Neuron (in vitro differentiated cells): ENCODE data around the gene FTSJ1.

Experiments
- H2AFZ ChIP-seq: one replicate; pipeline ENCODE4 v1.6.1; 2013; ENCODE audit warnings: low read depth, mild to moderate bottlenecking, inconsistent platforms, low read length, moderate library complexity
- H3K27me3 ChIP-seq: one replicate; pipeline ENCODE4 v1.6.1; 2013; ENCODE audit warnings: low read length; ENCODE audit not compliant: insufficient read depth
- H3K36me3 ChIP-seq: one replicate; pipeline ENCODE4 v1.6.1; 2013; ENCODE audit warnings: low read length; ENCODE audit not compliant: insufficient read depth
- H3K4me1 ChIP-seq: one replicate; pipeline ENCODE4 v1.6.1; 2013; ENCODE audit warnings: low read length; ENCODE audit not compliant: insufficient read depth
- H3K4me3 ChIP-seq: 2 replicates; pipeline ENCODE4 v1.5.1; 2013; ENCODE audit warnings: mild to moderate bottlenecking, low read length, moderate library complexity
- H3K9me3 ChIP-seq: one replicate; pipeline ENCODE4 v1.6.1; 2013; ENCODE audit warnings: low read length

FTSJ1 gene

DNA sequence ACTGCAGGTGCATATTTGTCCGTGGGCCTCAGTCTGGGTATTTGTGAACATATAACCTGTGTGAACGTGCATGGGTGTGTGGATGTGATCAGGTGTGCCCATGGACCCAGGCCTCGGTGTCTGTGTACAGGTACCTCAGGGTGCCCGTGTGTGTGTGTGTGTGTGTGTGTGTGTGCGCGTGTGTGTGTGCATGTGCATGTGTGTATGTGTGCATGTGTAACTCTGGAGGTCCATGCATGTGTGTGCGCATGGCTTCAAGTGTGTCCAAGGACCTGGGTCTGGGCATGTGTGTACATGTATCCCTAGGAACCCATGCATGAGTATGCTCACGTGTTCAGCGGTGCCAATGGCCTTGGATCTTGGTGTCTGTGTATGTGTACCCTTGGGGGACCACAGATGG, 15.8 kb downstream of the FTSJ1 start:
- Histone ChIP-seq H3K9me3 (no peaks in the 10 kb centered on the region), H3K4me3 (no peak overlapping the region)

DNA sequence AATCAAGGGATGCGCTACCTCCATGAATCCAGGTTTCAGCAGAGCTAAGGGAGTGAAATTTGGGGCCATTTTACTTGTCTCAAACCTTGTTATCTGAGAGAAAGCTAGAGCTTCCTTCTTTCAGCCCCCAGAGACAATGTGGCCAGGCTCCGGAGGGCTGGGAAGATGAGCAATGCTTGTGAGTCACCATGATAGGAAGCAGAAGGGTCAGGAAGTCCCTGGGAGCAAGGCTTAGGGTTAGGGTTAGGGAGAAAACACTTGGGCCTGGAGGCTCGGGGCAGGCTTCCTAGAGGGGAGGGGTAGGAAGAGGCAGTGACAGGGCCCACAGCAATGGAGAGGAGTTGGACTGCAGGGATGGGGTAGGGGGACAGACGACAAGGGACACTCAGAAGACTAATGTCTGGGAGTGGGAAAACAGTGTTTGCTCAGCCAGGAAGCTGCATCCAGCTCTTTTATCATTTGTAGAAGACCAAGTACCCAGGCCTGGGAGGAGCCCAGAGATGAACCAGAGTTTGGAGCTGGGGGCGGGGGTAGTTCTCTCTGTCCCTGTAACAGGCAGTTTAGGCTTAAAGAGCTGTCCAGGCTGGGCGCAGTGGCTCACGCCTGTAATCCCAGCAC, 16.4 kb downstream of the FTSJ1 start:
- H3K4me1 ChIP-seq = no peaks in the 10 kb centered on the region
- no peak overlapping the region for H3K4me3 ChIP-seq
- no peaks in the 10 kb centered on the region for H3K27me3 ChIP-seq
- H3K9me3 ChIP-seq = no peaks in the 10 kb centered on the region
- H2AFZ ChIP-seq = no peak overlapping the region
- H3K36me3 ChIP-seq = no peaks in the 10 kb centered on the region

More for the DNA sequence above, 15.8 kb downstream of the FTSJ1 start:
- Histone ChIP-seq H3K4me1 (no peaks in the 10 kb centered on the region), H3K27me3 (no peaks in the 10 kb centered on the region), H2AFZ (no peak overlapping the region), H3K36me3 (no peaks in the 10 kb centered on the region)

DNA sequence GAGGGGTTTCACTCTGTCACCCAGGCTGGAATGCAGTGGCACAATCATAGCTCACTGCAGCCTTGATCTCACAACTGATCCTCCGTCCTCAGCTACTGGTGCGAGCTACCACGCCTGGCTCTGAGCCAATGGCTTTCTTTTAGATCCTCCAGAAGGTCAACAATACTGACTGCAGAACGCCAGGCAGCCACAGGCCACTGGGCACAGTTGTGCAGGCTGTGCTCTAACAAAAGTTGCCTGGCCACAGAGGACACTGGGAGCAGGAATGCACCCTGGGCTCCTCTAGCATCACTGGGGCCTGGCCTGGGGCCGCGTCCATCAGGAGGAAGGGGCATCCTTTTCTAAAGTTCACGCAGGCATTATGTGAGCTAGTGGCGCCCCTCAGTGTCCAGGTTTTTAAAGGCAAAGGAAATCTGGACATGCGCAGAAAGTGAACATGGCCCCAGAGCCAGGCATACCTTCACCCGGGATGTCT, 17.9 kb downstream of the FTSJ1 start:
- no peaks in the 10 kb centered on the region for H3K27me3 ChIP-seq
- H3K9me3 ChIP-seq = no peaks in the 10 kb centered on the region
- no peaks in the 10 kb centered on the region for H3K4me1 ChIP-seq
- H3K36me3 ChIP-seq = no peaks in the 10 kb centered on the region
- H3K4me3 ChIP-seq = no peak overlapping the region
- H2AFZ ChIP-seq = no peak overlapping the region

DNA sequence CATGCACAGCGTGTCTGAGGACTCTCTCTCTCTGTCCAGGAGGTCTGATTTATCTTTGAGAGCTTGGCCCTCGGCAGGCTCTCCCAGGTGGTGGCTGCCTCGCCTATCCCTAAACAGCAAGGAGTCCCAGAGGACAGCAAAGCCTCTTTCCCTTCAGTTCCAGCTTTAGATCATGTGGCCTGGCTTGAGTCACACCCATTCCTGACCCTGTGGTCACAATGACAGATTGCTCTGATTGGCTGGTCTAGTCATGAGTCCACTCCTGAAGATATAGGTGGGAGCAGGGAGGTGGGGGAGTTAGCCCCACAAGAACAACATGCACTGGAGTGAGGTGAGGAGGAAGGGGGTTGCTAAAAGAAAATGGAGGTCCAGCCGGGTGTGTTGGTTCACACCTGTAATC, 20.7 kb downstream of the FTSJ1 start:
- Histone ChIP-seq H3K4me3 (no peak overlapping the region), H3K36me3 (no peaks in the 10 kb centered on the region), H3K27me3 (no peaks in the 10 kb centered on the region), H2AFZ (no peak overlapping the region), H3K4me1 (no peaks in the 10 kb centered on the region), H3K9me3 (no peaks in the 10 kb centered on the region)

DNA sequence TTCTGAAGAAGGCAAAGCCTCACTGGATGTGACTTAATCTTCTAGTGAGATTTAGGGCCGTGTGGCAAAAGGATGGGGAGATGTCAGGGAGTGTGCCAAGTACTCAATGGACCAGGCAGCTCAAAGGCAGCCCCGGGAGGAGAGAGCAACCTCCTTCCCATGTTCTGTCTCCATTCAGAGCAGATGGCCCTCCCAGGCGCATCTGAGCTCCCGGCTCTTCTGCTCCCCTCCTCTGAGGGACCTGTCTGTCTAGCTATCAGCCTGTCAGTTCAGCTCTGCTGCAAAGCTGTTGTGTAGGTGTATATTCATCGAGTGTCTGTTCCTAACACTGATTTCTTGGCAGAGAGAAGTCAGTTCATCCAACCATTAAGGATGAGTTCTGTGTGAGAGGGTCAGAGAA, 21.9 kb downstream of the FTSJ1 start:
- Histone ChIP-seq H3K4me3 (no peak overlapping the region), H2AFZ (no peak overlapping the region), H3K4me1 (no peaks in the 10 kb centered on the region), H3K27me3 (no peaks in the 10 kb centered on the region), H3K36me3 (no peaks in the 10 kb centered on the region), H3K9me3 (no peaks in the 10 kb centered on the region)

- H3K9me3 ChIP-seq = no peaks in the 10 kb centered on the region
- H3K4me1 ChIP-seq = no peaks in the 10 kb centered on the region
- H2AFZ ChIP-seq = no peak overlapping the region
- H3K4me3 ChIP-seq = no peak overlapping the region
- no peaks in the 10 kb centered on the region for H3K27me3 ChIP-seq
- no peaks in the 10 kb centered on the region for H3K36me3 ChIP-seq
Measured at GRCh38 chrX:48498374-48498809, 22.4 kb downstream of the FTSJ1 start.

DNA sequence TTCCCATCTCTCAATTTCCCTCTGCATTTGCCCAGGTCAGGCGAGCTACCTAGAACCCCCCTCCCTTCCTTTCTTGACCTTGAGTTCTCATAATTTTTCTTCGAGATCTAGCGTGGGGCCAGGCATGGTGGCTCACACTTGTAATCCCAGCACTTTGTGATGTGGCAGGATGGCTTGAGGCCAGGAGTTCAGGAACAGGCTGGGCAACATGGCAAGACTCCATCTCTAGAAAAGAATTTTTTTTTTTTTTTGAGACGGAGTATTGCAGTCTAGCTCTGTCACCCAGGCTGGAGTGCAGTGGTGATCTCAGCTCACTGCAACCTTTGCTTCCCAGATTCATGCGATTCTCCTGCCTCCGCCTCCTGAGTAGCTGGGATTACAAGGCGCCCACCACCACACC, 28.3 kb downstream of the FTSJ1 start:
- no peak overlapping the region for H2AFZ ChIP-seq
- H3K36me3 ChIP-seq = no peaks in the 10 kb centered on the region
- no peaks in the 10 kb centered on the region for H3K27me3 ChIP-seq
- no peaks in the 10 kb centered on the region for H3K4me1 ChIP-seq
- no peak overlapping the region for H3K4me3 ChIP-seq
- no peaks in the 10 kb centered on the region for H3K9me3 ChIP-seq

DNA sequence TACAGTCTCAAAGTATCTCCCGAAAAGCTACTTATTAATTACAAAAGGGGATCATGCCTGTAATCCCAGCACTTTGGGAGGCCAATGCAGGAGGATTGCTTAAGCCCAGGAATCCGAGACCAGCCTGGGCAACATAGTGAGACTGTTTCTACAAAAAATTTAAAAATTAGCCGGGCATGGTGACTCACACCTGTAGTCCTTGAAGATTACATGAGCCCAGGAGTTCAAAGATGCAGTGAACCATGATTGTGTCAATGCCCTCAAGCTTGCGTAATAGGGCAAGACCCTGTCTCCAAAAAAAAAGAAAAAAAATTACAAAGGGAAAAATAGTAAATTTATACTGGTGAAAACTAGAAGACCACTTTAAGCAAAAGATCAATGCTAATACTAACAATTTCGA, 29.5 kb downstream of the FTSJ1 start:
- no peaks in the 10 kb centered on the region for H3K36me3 ChIP-seq
- H3K4me3 ChIP-seq = no peak overlapping the region
- no peak overlapping the region for H2AFZ ChIP-seq
- H3K4me1 ChIP-seq = no peaks in the 10 kb centered on the region
- no peaks in the 10 kb centered on the region for H3K9me3 ChIP-seq
- no peaks in the 10 kb centered on the region for H3K27me3 ChIP-seq

DNA sequence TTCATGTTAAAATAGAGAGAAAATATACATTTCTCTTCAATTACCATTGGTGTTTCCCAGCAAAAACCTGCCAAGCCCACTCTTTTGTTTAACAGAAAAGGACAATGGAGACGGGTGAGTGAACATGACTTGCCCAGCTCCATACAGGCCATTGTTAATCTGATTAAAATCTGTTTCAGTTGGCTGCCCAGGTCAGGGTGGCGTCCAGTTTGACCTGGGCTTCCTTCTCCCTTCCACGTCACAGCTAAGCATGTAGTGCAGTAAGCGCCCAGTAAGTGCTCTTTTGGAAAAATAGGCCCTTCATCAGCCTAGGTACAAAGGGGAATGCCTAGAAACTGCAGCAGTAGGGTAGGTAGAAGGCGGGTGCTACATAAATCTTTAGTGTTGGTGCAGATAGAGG, 31.2 kb downstream of the FTSJ1 start:
- no peaks in the 10 kb centered on the region for H3K27me3 ChIP-seq
- no peak overlapping the region for H2AFZ ChIP-seq
- H3K4me3 ChIP-seq = no peak overlapping the region
- H3K4me1 ChIP-seq = no peaks in the 10 kb centered on the region
- H3K9me3 ChIP-seq = no peaks in the 10 kb centered on the region
- H3K36me3 ChIP-seq = no peaks in the 10 kb centered on the region

DNA sequence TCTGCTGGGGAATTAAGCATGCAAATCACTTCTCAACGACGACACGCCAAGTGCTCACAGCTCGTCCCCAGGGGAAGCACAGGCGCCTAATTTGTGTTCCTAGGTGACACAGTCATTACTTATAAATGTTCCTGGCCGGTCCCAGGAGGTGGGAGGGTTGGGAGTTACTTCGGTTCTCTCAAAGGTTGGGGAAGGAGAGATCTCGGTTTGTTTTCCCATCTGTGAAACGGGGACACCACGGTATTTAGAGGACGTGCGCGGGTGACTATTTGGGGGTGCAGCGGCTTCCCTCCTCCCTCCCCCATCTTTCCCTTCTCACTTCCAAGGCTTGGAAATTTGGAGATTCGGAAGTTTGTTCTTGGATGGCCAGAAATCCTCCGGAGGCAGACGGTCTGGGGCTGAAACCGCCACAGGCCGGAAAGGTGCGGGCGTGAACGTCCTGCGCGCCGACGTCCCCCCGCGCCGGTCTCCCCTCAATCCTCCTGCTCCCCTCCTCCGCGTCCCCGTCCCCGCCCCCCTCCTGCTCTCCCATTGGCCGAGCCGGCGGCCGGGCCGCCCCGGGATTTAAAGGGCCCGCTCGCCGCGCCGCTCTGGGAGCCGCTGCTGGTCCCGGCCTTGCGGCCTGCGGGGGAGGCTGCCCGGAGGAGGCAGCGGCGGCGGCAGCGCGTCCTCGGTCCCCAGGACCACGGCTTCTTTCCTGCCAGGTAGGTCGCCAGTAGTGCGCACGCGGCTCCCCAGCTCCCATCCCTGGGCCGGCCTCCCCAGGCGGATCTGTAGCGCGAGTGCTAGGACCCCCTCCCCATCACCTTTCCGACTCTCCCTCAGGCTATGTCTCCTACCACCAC, 32.6 kb downstream of the FTSJ1 start, which contains the start of gene PORCN:
Gene PORCN (plus strand): TSS at position 593 of the 845 bp plus-strand sequence. CDS start 829 bp downstream, outside the sequence.
- H3K27me3 ChIP-seq = no peaks in the 10 kb centered on the region
- H3K36me3 ChIP-seq = no peaks in the 10 kb centered on the region
- peak within 1 kb of the TSS; percentile 70 for H2AFZ ChIP-seq
- H3K4me1 ChIP-seq = no peaks in the 10 kb centered on the region
- peak within 1 kb of the TSS; percentile 85 for H3K4me3 ChIP-seq
- no peaks in the 10 kb centered on the region for H3K9me3 ChIP-seq

- no peaks in the 10 kb centered on the region for H3K36me3 ChIP-seq
- no peaks in the 10 kb centered on the region for H3K27me3 ChIP-seq
- H3K4me3 ChIP-seq = peak overlapping the region; percentile 85
- H3K4me1 ChIP-seq = no peaks in the 10 kb centered on the region
- peak overlapping the region; percentile 70 for H2AFZ ChIP-seq
- no peaks in the 10 kb centered on the region for H3K9me3 ChIP-seq
Measured at GRCh38 chrX:48509245-48509590, 33.2 kb downstream of the FTSJ1 start.

DNA sequence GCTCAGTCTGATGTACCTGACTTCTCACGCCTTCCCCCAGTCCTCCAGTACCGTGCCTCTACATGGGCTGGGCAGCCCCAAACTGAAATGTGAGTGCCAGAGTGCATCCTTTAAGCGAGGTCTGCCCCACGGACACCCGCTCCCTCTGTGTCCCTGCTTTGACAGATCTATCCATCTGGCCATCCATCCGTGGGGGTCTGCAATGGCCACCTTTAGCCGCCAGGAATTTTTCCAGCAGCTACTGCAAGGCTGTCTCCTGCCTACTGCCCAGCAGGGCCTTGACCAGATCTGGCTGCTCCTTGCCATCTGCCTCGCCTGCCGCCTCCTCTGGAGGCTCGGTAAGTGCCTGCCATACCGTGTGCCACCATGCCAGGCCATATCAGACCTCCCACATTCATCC, 33.6 kb downstream of the FTSJ1 start:
- Histone ChIP-seq H3K36me3 (no peaks in the 10 kb centered on the region), H3K4me1 (no peaks in the 10 kb centered on the region), H2AFZ (no peak overlapping the region), H3K4me3 (peak overlapping the region; percentile 85), H3K9me3 (no peaks in the 10 kb centered on the region), H3K27me3 (no peaks in the 10 kb centered on the region)

GRCh38 chrX:48511560-48511959, 35.6 kb downstream of the FTSJ1 start:
- H2AFZ ChIP-seq = no peak overlapping the region
- no peak overlapping the region for H3K4me3 ChIP-seq
- no peaks in the 10 kb centered on the region for H3K4me1 ChIP-seq
- H3K36me3 ChIP-seq = no peaks in the 10 kb centered on the region
- H3K27me3 ChIP-seq = no peaks in the 10 kb centered on the region
- H3K9me3 ChIP-seq = no peaks in the 10 kb centered on the region
